Nephron progenitor cell (in vitro differentiated cells): ENCODE results near the gene MYO18B.

Source experiments
- DNase-seq: peaks from one replicate; pipeline ENCODE4 v3.0.0; 2021
- H3K27ac Mint-ChIP-seq: 2 replicates; pipeline ENCODE4 v1.8.0; 2021; ENCODE audit warnings: mild to moderate bottlenecking, moderate library complexity, mixed read lengths
- H3K27me3 Mint-ChIP-seq: 2 replicates; pipeline ENCODE4 v1.8.0; 2021; ENCODE audit warnings: mild to moderate bottlenecking, low read depth, mixed read lengths; ENCODE audit not compliant: poor library complexity
- H3K36me3 Mint-ChIP-seq: 2 replicates; pipeline ENCODE4 v1.8.0; 2021; ENCODE audit warnings: low read depth, mixed read lengths
- H3K4me1 Mint-ChIP-seq: 2 replicates; pipeline ENCODE4 v1.8.0; 2021; ENCODE audit warnings: mixed read lengths
- H3K4me3 Mint-ChIP-seq: 2 replicates; pipeline ENCODE4 v1.8.0; 2021; ENCODE audit warnings: mild to moderate bottlenecking, moderate library complexity, mixed read lengths
- H3K9me3 Mint-ChIP-seq: 2 replicates; pipeline ENCODE4 v1.8.0; 2021; ENCODE audit warnings: mild to moderate bottlenecking, moderate library complexity, mixed read lengths
- TF ChIP-seq, protein P1 (sequence below): fragments of 200-600 bp; sonication (generic); IDR thresholded peaks from 2 replicates; pipeline ENCODE4 v1.5.0; 2021; ENCODE audit warnings: antibody characterized with exemption

The MYO18B gene

DNA sequence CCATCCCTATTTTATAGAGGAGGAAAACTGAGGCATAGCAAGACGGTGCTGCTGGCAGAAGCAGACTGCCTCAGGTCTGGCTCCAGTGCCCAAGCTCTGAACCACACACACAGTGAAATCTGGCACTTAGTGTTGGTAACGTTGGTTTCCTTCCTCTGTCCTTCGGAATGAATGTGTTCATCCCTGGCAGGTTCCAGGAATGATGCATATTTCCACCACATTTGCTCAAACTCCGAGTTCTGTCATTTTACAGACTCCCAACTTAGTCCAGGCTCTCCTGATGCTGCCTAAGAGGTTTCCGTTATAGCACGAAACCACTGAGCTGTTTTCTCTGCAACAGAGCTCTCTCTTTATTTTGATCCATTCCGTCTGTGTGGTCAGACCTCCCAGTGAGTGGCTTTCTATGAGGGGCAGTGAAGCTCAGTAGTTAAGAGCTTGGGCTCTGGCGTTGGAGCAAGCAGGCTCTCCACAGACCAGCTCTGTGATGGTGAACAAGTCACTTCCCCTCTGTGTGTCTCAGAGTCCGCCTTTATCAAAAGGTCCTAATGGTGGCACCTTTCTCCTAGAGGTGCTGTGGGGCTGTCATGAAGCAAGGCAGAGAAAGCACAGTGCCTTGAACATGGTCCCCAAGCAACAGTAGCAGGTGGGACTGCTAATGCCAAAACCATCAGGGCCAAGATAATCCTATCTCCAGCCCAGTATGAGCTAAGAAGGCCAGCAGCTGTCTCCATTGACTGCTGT is 200.3 kb downstream of the MYO18B start:
- Mint-ChIP-seq H3K36me3 (no peaks in the 10 kb centered on the region), H3K9me3 (peaks cover 11% of the 10 kb centered on the region), H3K27ac (no peak overlapping the region), H3K4me1 (peaks cover 33% of the 10 kb centered on the region), H3K4me3 (no peak overlapping the region), H3K27me3 (peaks cover 16% of the 10 kb centered on the region)
- TF ChIP-seq, protein P1, sequence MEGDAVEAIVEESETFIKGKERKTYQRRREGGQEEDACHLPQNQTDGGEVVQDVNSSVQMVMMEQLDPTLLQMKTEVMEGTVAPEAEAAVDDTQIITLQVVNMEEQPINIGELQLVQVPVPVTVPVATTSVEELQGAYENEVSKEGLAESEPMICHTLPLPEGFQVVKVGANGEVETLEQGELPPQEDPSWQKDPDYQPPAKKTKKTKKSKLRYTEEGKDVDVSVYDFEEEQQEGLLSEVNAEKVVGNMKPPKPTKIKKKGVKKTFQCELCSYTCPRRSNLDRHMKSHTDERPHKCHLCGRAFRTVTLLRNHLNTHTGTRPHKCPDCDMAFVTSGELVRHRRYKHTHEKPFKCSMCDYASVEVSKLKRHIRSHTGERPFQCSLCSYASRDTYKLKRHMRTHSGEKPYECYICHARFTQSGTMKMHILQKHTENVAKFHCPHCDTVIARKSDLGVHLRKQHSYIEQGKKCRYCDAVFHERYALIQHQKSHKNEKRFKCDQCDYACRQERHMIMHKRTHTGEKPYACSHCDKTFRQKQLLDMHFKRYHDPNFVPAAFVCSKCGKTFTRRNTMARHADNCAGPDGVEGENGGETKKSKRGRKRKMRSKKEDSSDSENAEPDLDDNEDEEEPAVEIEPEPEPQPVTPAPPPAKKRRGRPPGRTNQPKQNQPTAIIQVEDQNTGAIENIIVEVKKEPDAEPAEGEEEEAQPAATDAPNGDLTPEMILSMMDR, result no peak
- no peak for DNase-seq

DNA sequence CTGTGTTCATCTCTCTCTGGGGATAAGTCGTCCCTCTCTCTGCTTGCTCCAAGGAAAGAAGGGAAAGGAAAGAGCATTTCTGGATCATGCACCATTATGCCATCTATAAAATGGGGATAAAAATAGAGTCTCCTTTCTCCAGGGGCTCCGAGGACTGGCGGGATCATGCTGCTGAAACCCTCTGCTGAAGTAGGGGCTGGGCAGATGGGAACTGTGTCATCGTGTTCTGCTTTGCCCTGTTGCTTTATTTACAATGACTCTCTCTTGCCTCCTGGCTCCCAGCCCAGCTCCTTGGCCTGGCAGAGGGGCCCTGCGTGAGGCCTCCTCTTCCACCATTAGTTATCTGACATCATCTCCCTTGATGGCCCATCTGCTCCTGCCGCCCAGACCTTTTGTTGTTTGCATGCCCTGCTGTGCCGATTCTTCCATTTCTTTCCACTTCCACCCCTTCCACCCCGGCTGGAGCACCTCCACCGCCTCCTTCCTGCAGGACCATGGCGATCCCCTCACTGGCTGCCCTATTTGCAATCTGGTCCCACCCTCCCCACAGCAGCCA is 200.9 kb downstream of the MYO18B start:
- Mint-ChIP-seq H3K4me1 (peaks cover 33% of the 10 kb centered on the region), H3K36me3 (no peaks in the 10 kb centered on the region), H3K27ac (peak overlapping the region; percentile 45), H3K27me3 (peaks cover 16% of the 10 kb centered on the region), H3K4me3 (peak overlapping the region; percentile 3), H3K9me3 (peaks cover 11% of the 10 kb centered on the region)
- TF ChIP-seq, protein P1, result no peak
- no peak for DNase-seq

DNA sequence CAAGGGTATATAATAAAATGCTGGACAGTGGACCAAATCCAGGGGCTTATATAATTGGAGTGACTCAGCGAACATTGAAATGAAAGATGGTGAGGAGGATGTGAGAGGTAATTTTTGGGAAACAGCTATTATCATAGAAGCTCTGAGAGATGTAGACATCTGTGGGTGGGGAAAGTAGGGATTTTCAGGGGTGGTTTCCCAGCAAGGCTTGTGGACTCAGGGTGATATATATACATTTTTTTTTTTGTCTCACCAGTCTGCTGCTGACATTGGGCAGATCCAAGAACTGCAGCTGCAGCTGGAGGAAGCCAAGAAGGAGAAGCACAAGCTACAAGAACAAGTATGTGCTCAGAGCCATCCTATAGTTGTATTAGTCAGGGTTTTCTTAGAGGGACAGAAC is 208.1 kb downstream of the MYO18B start:
- no peak overlapping the region for H3K4me3 Mint-ChIP-seq
- no peak overlapping the region for H3K27ac Mint-ChIP-seq
- DNase-seq, result no peak
- TF ChIP-seq, protein P1, result no peak
- no peaks in the 10 kb centered on the region for H3K9me3 Mint-ChIP-seq
- no peaks in the 10 kb centered on the region for H3K4me1 Mint-ChIP-seq
- H3K36me3 Mint-ChIP-seq, result no peaks in the 10 kb centered on the region
- H3K27me3 Mint-ChIP-seq, result peaks cover 41% of the 10 kb centered on the region

DNA sequence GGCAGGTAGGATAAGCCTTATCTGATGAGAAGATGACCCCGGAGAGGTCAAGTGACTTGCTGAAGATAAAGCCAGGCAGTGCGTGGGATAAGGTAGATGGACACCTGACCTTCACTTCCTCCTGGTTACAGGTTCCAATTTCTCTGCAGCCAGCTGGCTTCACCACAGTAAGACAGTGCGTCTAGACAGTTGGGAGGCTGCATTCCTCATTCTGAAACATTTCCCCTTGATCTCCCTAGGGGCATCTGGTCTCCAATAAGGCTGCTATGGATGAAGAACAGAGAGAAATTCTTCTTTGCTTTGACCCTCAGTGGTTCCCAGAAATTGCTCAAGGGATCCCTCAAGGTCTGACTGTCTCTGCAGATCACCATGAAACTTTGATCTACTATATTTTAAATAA is 211.3 kb downstream of the MYO18B start:
- no peak overlapping the region for H3K27ac Mint-ChIP-seq
- peaks cover 11% of the 10 kb centered on the region for H3K4me1 Mint-ChIP-seq
- TF ChIP-seq, protein P1, result no peak
- no peak overlapping the region for H3K4me3 Mint-ChIP-seq
- peaks cover 48% of the 10 kb centered on the region for H3K27me3 Mint-ChIP-seq
- H3K9me3 Mint-ChIP-seq, result no peaks in the 10 kb centered on the region
- no peaks in the 10 kb centered on the region for H3K36me3 Mint-ChIP-seq
- DNase-seq, result no peak

DNA sequence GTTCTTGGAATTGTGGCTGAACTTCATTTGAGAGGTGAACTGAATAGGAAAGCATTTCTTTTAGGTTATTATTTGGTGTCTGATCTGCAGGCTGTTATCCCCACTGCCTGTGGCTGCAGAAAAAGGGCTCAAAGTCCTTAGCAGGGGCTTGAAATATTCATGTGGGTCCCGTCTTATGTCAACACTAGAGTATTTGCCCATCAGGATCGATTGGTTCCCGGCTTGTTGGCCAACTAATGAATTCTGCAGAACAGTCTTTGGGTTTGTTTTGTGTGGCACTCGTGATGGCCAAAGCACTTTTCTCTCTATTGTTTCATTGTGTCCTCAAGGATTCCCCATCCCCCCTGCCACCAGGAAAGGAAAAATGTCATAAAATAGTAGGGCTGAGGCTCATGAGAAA is 211.9 kb downstream of the MYO18B start:
- Mint-ChIP-seq H3K27ac (no peak overlapping the region), H3K4me3 (no peak overlapping the region)

More for the DNA sequence above, 211.9 kb downstream of the MYO18B start:
- peaks cover 18% of the 10 kb centered on the region for H3K4me1 Mint-ChIP-seq
- H3K27me3 Mint-ChIP-seq, result peaks cover 47% of the 10 kb centered on the region
- TF ChIP-seq, protein P1, result no peak
- no peaks in the 10 kb centered on the region for H3K36me3 Mint-ChIP-seq
- no peaks in the 10 kb centered on the region for H3K9me3 Mint-ChIP-seq
- DNase-seq, result no peak
